Fibroblast of villous mesenchyme (primary cell): ENCODE results near the gene FUS. TPM values are rescaled to one million over a fixed set of nuclear protein-coding genes. Genes with fewer than 3 reads are reported as not detected.

ENCODE experiments used
- DNase-seq: peaks from one replicate; pipeline ENCODE4 v3.0.0-alpha.2; 2010; ENCODE audit warnings: low read depth
- H3K4me3 ChIP-seq: 2 replicates; pipeline ENCODE4 v1.5.1; 2011; ENCODE audit warnings: low read depth, mild to moderate bottlenecking, low read length
- total RNA-seq: library from RNA; depleted of rRNA; stranded (reverse); fragments of >200 nt; gene quantifications from 2 replicates; pipeline ENCODE4 v1.2.3, GENCODE V29; 2012
- TF ChIP-seq, protein P1 (sequence below): IDR thresholded peaks from 2 replicates; pipeline ENCODE4 v1.5.1; 2012; ENCODE audit warnings: low read depth, mild to moderate bottlenecking, low read length; ENCODE audit not compliant: insufficient read depth

The FUS gene
- total RNA-seq, 1 donor, result 54.4 TPM

DNA sequence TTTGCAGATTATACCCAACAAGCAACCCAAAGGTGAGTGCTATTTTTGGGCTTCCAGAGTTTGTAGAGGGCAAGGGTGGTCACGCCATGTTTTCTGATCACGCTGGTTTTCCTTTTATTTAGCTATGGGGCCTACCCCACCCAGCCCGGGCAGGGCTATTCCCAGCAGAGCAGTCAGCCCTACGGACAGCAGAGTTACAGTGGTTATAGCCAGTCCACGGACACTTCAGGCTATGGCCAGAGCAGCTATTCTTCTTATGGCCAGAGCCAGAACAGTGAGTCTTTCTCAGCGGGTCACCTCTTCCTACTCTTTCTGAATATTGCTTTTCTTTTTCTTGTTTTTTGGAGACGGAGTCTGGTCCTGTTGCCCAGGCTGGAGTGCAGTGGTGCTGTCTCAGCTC lies 2.5 kb downstream of the FUS start:
- no peak for DNase-seq
- peak overlapping the region; percentile 96 for H3K4me3 ChIP-seq

DNA sequence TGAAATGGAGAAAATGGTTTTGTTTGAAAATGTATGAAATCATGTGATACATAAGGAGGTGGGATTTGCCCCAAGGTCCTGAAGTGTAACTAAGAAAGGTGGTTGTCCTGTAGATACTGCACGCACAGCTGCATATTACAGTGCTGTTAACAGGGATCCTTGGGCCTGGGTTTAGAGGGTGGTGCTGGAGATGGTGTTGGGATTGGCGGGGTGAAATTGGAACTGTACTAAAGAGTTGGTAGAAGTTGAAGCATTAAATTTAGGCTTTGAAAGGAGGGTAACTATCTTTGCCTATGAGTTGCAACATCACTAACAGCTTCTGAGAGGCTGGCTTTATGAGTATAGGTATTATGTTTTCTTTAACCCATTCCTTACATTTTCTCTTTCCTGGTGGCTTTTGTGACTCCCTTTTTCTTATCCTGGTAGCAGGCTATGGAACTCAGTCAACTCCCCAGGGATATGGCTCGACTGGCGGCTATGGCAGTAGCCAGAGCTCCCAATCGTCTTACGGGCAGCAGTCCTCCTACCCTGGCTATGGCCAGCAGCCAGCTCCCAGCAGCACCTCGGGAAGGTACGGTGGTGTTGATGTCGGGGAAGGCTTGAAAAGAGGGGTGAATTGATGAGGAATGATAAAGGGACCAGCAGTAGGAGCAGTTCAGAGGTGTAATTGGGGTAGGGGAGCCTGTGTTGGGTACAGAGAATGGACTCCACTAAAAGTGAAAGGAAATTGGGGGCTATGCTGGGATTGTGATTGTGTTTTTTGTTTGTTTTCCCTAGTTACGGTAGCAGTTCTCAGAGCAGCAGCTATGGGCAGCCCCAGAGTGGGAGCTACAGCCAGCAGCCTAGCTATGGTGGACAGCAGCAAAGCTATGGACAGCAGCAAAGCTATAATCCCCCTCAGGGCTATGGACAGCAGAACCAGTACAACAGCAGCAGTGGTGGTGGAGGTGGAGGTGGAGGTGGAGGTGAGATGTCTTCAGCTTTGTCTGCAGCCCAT lies 3.8 kb downstream of the FUS start:
- no peak for DNase-seq
- TF ChIP-seq, protein P1, sequence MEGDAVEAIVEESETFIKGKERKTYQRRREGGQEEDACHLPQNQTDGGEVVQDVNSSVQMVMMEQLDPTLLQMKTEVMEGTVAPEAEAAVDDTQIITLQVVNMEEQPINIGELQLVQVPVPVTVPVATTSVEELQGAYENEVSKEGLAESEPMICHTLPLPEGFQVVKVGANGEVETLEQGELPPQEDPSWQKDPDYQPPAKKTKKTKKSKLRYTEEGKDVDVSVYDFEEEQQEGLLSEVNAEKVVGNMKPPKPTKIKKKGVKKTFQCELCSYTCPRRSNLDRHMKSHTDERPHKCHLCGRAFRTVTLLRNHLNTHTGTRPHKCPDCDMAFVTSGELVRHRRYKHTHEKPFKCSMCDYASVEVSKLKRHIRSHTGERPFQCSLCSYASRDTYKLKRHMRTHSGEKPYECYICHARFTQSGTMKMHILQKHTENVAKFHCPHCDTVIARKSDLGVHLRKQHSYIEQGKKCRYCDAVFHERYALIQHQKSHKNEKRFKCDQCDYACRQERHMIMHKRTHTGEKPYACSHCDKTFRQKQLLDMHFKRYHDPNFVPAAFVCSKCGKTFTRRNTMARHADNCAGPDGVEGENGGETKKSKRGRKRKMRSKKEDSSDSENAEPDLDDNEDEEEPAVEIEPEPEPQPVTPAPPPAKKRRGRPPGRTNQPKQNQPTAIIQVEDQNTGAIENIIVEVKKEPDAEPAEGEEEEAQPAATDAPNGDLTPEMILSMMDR, result no peak
- no peak overlapping the region for H3K4me3 ChIP-seq

More for the DNA sequence above, 2.5 kb downstream of the FUS start:
- TF ChIP-seq, protein P1, result no peak

DNA sequence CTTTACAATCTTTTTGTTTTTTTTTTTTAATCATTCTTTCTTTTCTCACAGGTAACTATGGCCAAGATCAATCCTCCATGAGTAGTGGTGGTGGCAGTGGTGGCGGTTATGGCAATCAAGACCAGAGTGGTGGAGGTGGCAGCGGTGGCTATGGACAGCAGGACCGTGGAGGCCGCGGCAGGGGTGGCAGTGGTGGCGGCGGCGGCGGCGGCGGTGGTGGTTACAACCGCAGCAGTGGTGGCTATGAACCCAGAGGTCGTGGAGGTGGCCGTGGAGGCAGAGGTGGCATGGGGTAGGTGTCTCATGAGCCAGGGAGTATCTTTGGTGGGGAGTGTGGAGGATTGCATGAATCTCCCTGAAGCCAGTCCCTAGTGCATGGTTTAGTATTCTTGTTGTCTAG lies 4.9 kb downstream of the FUS start:
- TF ChIP-seq, protein P1, result no peak
- no peak for DNase-seq
- no peak overlapping the region for H3K4me3 ChIP-seq

DNA sequence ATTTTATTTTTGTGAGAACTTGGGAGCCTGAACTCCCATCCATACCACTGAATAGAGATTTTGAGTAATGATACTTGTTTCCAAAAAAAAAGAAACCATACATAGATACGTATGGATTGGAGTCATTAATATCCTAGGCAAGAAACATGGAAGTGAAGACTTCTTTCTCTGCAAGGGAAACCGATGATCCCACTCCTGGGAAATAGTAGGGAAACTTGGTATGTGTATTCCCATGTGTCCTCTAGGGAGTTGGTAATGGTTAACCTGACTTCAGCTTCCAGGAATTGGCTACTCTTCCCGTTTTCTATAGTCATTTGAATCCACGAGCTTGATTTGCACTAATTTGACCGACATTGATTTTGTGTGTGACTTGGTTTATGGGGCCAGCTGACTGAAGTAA lies 5.4 kb downstream of the FUS start:
- H3K4me3 ChIP-seq, result no peak overlapping the region
- no peak for DNase-seq
- TF ChIP-seq, protein P1, result no peak

DNA sequence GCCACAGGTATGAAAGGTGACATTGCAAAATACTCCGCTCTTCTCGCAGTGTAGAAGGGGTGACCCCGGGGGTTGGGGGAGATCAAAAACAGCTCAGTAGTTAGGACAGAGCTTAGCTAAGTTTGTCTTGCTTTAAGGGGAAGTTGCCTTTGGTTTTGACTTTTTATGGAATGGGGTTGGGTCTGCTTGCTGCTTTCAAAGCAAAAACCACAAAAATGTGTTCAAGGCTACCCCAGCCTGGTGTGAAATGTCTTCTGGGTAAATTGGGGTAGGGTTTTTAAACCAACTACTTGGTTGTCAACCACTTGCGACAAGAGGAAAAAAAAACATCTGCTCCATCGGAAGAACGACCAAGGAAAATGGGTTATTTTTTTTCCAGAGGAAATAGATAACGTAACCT lies 6.2 kb downstream of the FUS start:
- DNase-seq, result no peak
- no peak overlapping the region for H3K4me3 ChIP-seq
- TF ChIP-seq, protein P1, result no peak

DNA sequence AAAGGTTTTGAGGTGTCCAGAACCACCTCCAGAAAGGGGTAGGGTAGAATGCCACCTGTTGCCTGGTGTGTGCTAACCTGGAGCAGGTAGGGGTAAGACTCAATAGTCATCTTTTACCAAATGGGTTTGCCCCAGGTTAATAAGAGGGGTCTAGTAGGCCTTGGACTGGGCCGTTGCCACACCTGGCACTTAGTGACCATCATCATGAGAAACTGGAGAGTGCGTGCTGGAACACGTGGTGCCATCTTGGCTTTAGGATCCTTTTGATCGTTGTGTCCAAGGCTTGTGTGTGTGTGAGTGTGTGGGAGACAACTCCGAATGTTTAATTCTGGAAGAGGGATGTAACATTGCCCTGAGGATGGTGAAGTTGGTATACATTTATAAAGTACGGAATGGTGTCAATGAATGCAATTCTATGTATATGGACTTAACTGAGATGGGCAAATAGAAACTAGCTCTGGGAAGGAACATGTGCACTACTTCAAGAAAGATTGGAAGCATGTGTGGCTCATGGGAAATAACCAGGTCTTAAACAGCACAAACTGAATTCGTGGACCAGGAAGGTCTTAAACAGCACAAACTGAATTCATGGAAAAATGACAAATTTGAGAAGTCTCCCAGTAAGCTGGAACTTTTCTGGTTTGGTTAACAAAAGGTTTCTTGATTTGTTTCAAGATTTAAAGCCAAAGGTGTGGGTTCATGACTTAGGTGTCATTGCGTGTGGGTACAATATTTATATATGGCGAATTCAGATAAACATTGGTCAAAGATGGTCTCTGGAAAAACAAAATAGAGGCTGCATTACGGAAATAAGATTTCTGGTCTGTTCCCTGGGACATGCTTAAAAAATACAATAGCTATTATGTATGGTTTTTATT lies 7.2 kb downstream of the FUS start:
- DNase-seq, result no peak
- TF ChIP-seq, protein P1, result no peak
- H3K4me3 ChIP-seq, result no peak overlapping the region
